ENCODE results near the gene NUP210.
A peak's percentile ranks its signal among the peaks of the same experiment; 100 is the strongest.
"Not testable (repeated sequence)": the region's sequence is repeated elsewhere in the genome, so short reads cannot be mapped to it uniquely, and the experiment has no call there.

NUP210 gene

DNA sequence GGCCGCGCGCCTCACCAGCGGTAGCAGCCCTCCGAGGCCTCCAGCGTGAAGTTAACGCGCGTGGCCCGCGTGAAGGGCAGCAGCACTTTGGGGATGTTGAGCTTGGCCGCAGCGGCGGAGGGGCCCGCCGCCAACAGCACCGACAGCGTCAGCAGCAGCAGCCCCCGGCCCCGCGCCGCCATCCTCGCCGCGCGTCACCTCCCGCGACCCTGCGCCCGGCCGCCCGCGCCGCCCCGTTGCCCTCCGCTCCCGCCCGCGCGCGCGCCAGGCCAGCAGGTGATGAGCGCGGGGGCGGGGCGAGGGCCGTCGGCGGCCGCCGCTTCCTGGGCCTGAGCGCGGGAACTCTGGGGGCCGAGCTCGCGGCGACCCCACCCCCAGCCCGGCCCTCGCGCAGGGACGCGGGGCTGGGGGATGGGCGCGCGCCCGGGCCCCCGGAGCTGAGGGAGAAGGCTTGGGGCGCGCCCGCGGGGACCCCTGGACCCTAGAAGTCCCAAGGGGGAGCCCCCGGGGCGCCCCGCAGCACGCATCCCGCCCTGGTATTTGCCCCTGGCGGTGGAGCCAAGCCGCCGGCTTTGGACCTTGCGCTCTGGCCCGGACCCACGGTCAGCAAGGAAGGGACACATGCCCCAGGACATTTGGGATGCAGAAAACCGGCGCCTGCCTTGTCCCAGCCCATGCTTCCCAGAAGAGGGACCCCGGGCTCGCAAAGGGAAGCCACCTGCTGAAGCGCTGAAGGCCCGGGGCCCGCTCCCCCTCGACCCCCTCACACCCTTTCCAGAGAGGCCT is at the start of gene NUP210:
Gene NUP210, minus strand, starts transcription at position 278 of the 786 bp plus-strand sequence. Its CDS starts 96 bp downstream, at position 182.
- peak in 1 of 2 donors; percentile 34 for DNase-seq (ENCODE audit: low read depth in 2 of 2)

DNA sequence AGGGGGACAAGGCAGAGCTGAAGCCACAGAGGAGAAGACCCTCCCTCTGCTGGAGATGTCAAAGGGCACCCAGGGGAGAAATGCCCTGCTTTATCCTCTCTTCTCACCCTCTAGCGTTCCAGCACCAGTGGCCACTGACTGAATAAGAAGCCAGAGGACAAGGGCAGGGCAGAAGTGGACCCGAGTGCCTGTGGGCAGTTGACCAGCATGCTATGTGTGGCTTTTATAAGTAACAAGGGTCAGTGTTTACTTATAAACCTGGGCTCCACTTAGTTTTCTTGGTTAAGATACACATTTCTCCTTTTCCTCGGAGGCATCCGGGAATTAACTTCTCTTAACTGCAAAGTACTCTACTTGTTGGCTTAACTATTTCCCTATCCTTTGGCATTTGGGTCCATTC is 46.7 kb upstream of the NUP210 start:
- no peak for DNase-seq (ENCODE audit: low read depth in 2 of 2)

- no peak for DNase-seq (ENCODE audit: low read depth in 2 of 2)
Measured at GRCh38 chr3:13465236-13465873, 45.2 kb upstream of the NUP210 start.

- no peak for DNase-seq (ENCODE audit: low read depth in 2 of 2)
Measured at GRCh38 chr3:13463618-13464400, 43.7 kb upstream of the NUP210 start.

GRCh38 chr3:13462822-13463221 is 42.7 kb upstream of the NUP210 start:
- no peak for DNase-seq (ENCODE audit: low read depth in 2 of 2)

DNA sequence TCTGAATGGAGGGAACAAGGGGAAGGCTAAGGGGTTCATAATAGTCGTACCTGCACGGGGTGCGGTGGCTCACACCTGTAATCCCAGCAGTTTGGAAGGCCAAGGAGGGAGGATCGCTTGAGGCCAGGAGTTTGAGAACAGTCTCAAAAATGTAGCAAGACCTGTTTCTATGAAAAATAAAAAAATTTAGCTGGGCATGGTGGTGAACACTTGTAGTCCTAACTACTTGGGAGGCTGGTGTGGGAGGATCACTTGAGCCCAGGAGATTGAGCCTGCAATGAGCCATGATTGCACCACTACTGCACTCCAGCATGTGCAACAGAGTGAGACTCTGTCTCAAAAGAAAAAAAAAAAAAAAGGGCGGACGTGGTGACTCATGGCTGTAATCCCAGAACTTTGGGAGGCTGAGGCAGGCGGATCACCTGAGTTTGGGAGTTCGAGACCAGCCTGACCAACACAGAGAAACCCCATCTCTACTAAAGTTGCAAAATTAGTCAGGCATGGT is 42.1 kb upstream of the NUP210 start:
- no peak for DNase-seq (ENCODE audit: low read depth in 2 of 2)

GRCh38 chr3:13461169-13462124 is 41.3 kb upstream of the NUP210 start:
- DNase-seq (ENCODE audit: low read depth in 2 of 2), result peak; percentile 30 to 39

GRCh38 chr3:13460341-13460736 is 40.2 kb upstream of the NUP210 start:
- DNase-seq (ENCODE audit: low read depth in 2 of 2), result no peak

GRCh38 chr3:13459605-13460340 is 39.7 kb upstream of the NUP210 start:
- no peak for DNase-seq (ENCODE audit: low read depth in 2 of 2)

GRCh38 chr3:13457593-13457992 is 37.5 kb upstream of the NUP210 start:
- DNase-seq (ENCODE audit: low read depth in 2 of 2), result no peak

- DNase-seq (ENCODE audit: low read depth in 2 of 2), result no peak
Measured at GRCh38 chr3:13455644-13456043, 35.5 kb upstream of the NUP210 start.

DNA sequence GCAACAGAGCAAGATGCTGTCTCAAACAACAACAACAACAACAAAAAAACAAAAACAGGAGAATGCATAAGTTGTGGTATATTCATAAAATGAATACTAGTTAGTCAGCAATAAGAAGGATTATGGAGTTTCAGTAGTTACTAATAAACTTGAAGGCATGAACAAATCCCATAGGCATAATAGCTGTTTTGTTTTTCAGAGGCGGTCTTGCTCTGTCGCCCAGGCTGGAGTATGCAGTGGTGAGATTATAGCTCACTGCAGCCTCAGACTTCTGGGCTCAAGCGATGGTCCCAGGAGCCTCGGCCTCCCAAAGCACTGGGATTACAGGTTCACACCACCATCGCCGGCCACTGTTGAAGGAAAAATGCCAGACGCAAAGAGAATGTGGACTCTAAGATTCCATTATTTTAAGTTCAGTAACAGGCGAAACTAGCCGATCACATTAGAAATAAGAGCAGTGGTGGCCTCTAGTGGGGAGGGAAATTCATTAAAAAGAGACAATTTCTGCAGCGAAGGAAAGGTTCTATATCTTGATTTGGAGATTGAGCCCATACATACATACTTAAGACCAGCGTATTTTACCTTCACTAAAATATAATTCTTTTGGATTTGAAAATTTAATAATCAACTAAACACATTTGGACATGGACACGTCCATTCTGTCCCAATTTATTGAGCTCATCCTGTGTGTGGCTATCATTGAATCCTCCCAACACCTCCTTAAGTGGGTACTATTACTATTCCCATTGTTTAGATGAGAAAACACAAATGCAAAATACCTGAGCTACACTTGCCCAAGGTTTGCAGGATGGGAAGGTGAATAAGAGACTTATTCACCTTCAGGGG is 32.6 kb upstream of the NUP210 start:
- peak in 1 of 2 donors; percentile 11 for DNase-seq (ENCODE audit: low read depth in 2 of 2)

DNA sequence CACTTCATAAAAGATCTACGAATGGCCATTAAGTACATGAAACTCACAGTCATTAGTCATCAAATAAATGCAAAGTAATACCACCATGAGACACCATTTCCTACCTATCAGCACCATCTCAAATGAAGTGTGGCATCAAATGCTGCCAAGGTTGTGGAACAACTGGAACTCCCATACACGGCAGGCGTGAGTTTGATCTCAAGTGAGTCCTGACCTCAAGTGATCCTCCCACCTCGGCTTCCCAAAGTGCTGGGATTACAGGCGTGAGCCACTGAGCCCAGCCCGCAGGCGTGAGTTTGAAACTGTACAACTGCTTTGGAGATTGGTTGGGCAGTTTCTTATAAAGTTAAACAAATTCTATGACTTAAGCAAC is 31.2 kb upstream of the NUP210 start:
- DNase-seq (ENCODE audit: low read depth in 2 of 2), result no peak

DNA sequence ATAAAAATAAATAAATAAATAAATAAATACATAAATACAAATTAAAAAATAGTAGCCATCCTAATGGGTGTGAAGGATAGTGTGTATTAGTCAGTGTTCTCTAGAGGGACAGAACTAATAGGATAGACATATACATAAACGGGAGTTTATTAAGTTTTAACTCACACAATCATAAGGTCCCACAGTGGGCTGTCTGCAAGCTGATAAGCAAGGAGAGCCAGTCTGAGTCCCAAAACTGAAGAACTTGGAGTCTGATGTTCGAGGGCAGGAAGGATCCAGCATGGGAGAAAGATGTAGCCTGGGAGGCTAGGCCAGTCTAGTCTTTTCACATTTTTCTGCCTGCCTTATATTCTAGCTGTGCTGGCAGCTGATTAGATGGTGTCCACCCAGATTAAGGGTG is 22.8 kb upstream of the NUP210 start:
- not testable (repeated sequence) for DNase-seq (ENCODE audit: low read depth in 2 of 2)

GRCh38 chr3:13440204-13440817 is 20.2 kb upstream of the NUP210 start:
- DNase-seq (ENCODE audit: low read depth in 2 of 2), result no peak

GRCh38 chr3:13436213-13436612 is 16.1 kb upstream of the NUP210 start:
- DNase-seq (ENCODE audit: low read depth in 2 of 2), result not testable (repeated sequence)

GRCh38 chr3:13433912-13434311 is 13.8 kb upstream of the NUP210 start:
- no peak for DNase-seq (ENCODE audit: low read depth in 2 of 2)

GRCh38 chr3:13432093-13432492 is 12.0 kb upstream of the NUP210 start:
- no peak for DNase-seq (ENCODE audit: low read depth in 2 of 2)

DNA sequence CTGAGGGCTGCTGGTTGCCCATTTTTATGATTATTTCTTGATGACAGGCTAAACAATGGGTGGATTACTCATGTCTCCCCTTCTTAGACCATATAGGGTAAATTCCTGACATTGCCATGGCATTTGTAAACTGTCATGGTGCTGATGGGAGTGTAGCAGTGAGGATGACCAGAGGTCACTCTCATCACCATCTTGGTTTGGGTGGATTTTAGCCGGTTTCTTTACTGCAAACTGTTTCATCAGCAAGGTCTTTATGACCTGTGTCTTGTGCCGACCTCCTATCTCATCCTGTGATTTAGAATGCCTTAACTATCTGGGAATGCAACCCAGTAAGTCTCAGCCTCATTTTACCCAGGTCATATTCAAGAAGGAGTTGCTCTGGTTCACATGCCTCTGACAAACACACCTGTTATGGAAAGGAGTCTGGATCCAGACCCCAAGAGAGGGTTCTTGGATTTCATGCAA is 10.3 kb upstream of the NUP210 start:
- DNase-seq (ENCODE audit: low read depth in 2 of 2), result not testable (repeated sequence)

Measured in stimulated activated CD8-positive, alpha-beta memory T cell treated with anti-CD3 and anti-CD28 coated beads, Interleukin-15, amount 100 ng/mL, for 4 hours (primary cell).